ENCODE data around the gene PDGFC. TPM values are rescaled to one million over a fixed set of nuclear protein-coding genes. Genes with fewer than 3 reads are reported as not detected.

The PDGFC gene
- total RNA-seq, 1 experiment from 2014 or later: 5.3 TPM

DNA sequence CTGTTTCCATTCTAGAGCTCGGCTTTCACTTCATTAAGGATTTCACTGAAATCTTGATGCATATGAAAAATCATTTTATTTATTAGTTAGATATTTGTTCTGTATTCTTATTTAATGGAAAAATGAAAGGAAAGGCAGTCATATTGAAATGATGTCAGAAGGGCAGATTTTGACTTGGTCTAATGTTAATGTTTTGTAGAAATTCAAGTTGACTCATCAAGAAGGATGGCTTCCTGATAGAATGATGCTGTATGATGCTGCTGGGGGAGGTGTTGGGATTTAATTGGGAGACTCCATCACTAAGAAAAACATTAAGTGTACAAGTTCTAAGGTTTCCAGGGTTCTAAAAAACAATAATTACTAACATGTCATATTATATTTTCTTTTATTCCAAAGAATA, 204.8 kb downstream of the PDGFC start:
- Mint-ChIP-seq H3K27ac (no peak overlapping the region), H3K4me1 (peaks cover 27% of the 10 kb centered on the region), H3K9me3 (no peaks in the 10 kb centered on the region), H3K4me3 (no peak overlapping the region), H3K27me3 (ENCODE audit: low read depth) (no peaks in the 10 kb centered on the region), H3K36me3 (no peaks in the 10 kb centered on the region)
- TF ChIP-seq, protein P1, sequence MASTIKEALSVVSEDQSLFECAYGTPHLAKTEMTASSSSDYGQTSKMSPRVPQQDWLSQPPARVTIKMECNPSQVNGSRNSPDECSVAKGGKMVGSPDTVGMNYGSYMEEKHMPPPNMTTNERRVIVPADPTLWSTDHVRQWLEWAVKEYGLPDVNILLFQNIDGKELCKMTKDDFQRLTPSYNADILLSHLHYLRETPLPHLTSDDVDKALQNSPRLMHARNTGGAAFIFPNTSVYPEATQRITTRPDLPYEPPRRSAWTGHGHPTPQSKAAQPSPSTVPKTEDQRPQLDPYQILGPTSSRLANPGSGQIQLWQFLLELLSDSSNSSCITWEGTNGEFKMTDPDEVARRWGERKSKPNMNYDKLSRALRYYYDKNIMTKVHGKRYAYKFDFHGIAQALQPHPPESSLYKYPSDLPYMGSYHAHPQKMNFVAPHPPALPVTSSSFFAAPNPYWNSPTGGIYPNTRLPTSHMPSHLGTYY (CRISPR knock-in tag; IDR thresholded peaks at IDR 0.05): no peak
- no peak for TF ChIP-seq NR1H2 (CRISPR knock-in tag; IDR thresholded peaks at IDR 0.05)
- TF ChIP-seq CREB1 (CRISPR knock-in tag; IDR thresholded peaks at IDR 0.05): no peak
- TF ChIP-seq, protein P2, sequence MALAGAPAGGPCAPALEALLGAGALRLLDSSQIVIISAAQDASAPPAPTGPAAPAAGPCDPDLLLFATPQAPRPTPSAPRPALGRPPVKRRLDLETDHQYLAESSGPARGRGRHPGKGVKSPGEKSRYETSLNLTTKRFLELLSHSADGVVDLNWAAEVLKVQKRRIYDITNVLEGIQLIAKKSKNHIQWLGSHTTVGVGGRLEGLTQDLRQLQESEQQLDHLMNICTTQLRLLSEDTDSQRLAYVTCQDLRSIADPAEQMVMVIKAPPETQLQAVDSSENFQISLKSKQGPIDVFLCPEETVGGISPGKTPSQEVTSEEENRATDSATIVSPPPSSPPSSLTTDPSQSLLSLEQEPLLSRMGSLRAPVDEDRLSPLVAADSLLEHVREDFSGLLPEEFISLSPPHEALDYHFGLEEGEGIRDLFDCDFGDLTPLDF (CRISPR knock-in tag; IDR thresholded peaks at IDR 0.05): no peak
- no peak for TF ChIP-seq ZNF219 (CRISPR knock-in tag; IDR thresholded peaks at IDR 0.05; ENCODE audit: borderline replicate concordance)
- TF ChIP-seq ZNF423 (CRISPR knock-in tag; IDR thresholded peaks at IDR 0.05): no peak
- TF ChIP-seq, protein P3, sequence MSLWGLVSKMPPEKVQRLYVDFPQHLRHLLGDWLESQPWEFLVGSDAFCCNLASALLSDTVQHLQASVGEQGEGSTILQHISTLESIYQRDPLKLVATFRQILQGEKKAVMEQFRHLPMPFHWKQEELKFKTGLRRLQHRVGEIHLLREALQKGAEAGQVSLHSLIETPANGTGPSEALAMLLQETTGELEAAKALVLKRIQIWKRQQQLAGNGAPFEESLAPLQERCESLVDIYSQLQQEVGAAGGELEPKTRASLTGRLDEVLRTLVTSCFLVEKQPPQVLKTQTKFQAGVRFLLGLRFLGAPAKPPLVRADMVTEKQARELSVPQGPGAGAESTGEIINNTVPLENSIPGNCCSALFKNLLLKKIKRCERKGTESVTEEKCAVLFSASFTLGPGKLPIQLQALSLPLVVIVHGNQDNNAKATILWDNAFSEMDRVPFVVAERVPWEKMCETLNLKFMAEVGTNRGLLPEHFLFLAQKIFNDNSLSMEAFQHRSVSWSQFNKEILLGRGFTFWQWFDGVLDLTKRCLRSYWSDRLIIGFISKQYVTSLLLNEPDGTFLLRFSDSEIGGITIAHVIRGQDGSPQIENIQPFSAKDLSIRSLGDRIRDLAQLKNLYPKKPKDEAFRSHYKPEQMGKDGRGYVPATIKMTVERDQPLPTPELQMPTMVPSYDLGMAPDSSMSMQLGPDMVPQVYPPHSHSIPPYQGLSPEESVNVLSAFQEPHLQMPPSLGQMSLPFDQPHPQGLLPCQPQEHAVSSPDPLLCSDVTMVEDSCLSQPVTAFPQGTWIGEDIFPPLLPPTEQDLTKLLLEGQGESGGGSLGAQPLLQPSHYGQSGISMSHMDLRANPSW (CRISPR knock-in tag; conservative IDR thresholded peaks at IDR 0.05; ENCODE audit: low read depth): no peak
- no peak for TF ChIP-seq PRDM15 (CRISPR knock-in tag; IDR thresholded peaks at IDR 0.05)
- TF ChIP-seq, protein P4, sequence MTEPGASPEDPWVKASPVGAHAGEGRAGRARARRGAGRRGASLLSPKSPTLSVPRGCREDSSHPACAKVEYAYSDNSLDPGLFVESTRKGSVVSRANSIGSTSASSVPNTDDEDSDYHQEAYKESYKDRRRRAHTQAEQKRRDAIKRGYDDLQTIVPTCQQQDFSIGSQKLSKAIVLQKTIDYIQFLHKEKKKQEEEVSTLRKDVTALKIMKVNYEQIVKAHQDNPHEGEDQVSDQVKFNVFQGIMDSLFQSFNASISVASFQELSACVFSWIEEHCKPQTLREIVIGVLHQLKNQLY (CRISPR knock-in tag; IDR thresholded peaks at IDR 0.05): no peak
- TF ChIP-seq PRRX2 (CRISPR knock-in tag; IDR thresholded peaks at IDR 0.05): no peak
- TF ChIP-seq ZBTB43 (CRISPR knock-in tag; IDR thresholded peaks at IDR 0.05): no peak
- no peak for TF ChIP-seq MYBL2 (CRISPR knock-in tag; IDR thresholded peaks at IDR 0.05)
- TF ChIP-seq FOXJ3 (CRISPR knock-in tag; IDR thresholded peaks at IDR 0.05; ENCODE audit: borderline replicate concordance): no peak
- no peak for TF ChIP-seq ZNF396 (CRISPR knock-in tag; IDR thresholded peaks at IDR 0.05; ENCODE audit: borderline replicate concordance)
- POLR2A ChIA-PET: no interaction called here
- CTCF ChIA-PET: no interaction called here
- ATAC-seq (no peak), DNase-seq (ENCODE audit: low spot score) (no peak)

GRCh38 chr4:156765277-156765676, 206.3 kb downstream of the PDGFC start:
- H3K36me3 Mint-ChIP-seq: no peaks in the 10 kb centered on the region
- TF ChIP-seq CDX4 (CRISPR knock-in tag; IDR thresholded peaks at IDR 0.05; ENCODE audit: borderline replicate concordance): no peak
- TF ChIP-seq FOXK1 (CRISPR knock-in tag; IDR thresholded peaks at IDR 0.05): no peak
- TF ChIP-seq ZNF263 (CRISPR knock-in tag; IDR thresholded peaks at IDR 0.05; ENCODE audit: low read depth): no peak
- TF ChIP-seq ZNF317 (CRISPR knock-in tag; IDR thresholded peaks at IDR 0.05; ENCODE audit: borderline replicate concordance, low read depth): no peak
- no peak for TF ChIP-seq ZNF423 (CRISPR knock-in tag; IDR thresholded peaks at IDR 0.05)
- TF ChIP-seq NR3C1 (CRISPR knock-in tag; conservative IDR thresholded peaks at IDR 0.05; ENCODE audit: low read depth): no peak
- TF ChIP-seq, protein P5, sequence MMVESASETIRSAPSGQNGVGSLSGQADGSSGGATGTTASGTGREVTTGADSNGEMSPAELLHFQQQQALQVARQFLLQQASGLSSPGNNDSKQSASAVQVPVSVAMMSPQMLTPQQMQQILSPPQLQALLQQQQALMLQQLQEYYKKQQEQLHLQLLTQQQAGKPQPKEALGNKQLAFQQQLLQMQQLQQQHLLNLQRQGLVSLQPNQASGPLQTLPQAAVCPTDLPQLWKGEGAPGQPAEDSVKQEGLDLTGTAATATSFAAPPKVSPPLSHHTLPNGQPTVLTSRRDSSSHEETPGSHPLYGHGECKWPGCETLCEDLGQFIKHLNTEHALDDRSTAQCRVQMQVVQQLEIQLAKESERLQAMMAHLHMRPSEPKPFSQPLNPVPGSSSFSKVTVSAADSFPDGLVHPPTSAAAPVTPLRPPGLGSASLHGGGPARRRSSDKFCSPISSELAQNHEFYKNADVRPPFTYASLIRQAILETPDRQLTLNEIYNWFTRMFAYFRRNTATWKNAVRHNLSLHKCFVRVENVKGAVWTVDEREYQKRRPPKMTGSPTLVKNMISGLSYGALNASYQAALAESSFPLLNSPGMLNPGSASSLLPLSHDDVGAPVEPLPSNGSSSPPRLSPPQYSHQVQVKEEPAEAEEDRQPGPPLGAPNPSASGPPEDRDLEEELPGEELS (CRISPR knock-in tag; IDR thresholded peaks at IDR 0.05): no peak
- no peak for TF ChIP-seq IRF2 (CRISPR knock-in tag; IDR thresholded peaks at IDR 0.05; ENCODE audit: borderline replicate concordance, low read depth)
- no peak for TF ChIP-seq TEAD4 (CRISPR knock-in tag; IDR thresholded peaks at IDR 0.05)
- no peak for TF ChIP-seq GTF2I (CRISPR knock-in tag; conservative IDR thresholded peaks at IDR 0.05)

More at GRCh38 chr4:156765277-156765676, 206.3 kb downstream of the PDGFC start:
- no peak for DNase-seq (ENCODE audit: low spot score)
- no peaks in the 10 kb centered on the region for H3K9me3 Mint-ChIP-seq
- CTCF ChIA-PET: no interaction called here
- no peaks in the 10 kb centered on the region for H3K27me3 Mint-ChIP-seq (ENCODE audit: low read depth)
- H3K4me3 Mint-ChIP-seq: no peak overlapping the region
- POLR2A ChIA-PET: no interaction called here
- no peak overlapping the region for H3K27ac Mint-ChIP-seq
- peaks cover 12% of the 10 kb centered on the region for H3K4me1 Mint-ChIP-seq
- ATAC-seq: no peak

Measured in WTC11 (cell line).